ENCODE results near the gene SCNN1G. TPM values are rescaled to one million over a fixed set of nuclear protein-coding genes. Genes with fewer than 3 reads are reported as not detected.

The SCNN1G gene
- total RNA-seq, 1 experiment from 2014 or later: 6.3 TPM

DNA sequence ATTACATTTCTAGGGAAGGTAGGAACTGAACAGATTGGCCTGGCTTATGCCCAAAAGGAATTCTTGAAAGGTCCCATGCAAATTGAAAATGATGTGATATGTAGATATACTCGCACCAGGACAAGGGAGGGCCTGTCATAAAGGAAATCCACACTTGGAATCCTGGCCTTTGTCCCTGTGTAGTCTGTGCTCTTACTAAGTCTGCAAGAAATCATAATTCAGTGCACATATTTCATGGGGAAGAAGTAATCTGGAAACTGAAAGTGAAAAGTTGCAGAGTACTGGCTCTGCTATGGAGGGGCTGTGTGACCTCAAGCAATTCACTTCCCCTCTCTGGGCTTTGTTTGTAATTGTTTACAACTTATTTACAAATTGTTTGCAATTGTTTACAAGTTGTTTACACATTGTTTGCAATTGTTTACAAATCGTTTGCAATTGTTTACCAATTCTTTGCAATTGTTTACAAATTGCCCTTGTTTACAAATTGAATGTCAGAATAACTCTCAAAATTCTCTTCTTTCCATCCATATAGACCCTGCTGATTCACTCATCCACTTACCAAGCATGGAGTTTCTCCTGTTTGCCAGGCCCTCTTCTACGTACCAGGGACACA is 12.9 kb downstream of the SCNN1G start:
- no peaks in the 10 kb centered on the region for H3K27me3 ChIP-seq (ENCODE audit: low read length)
- intact Hi-C loops (cut with micrococcal nuclease): no loop called here
- ChIA-PET CTCF (no interaction called here), POLR2A (ENCODE audit: unreplicated experiment) (no interaction called here)
- ATAC-seq (no peak), DNase-seq (no peak)
- no peaks in the 10 kb centered on the region for H3K9me2 ChIP-seq (replicated peaks; ENCODE audit: low read length)
- no peaks in the 10 kb centered on the region for H3K9me3 ChIP-seq (ENCODE audit: low read length)
- BruUV-seq (replicated peaks): no TSS peak
- no peaks in the 10 kb centered on the region for H3K79me2 ChIP-seq (ENCODE audit: low read length)
- no peaks in the 10 kb centered on the region for H3K4me1 ChIP-seq (ENCODE audit: insufficient read depth, low read length)
- no peak for TF ChIP-seq EZH2phosphoT487 (IDR thresholded peaks at IDR 0.05; ENCODE audit: borderline replicate concordance, low read length)
- TF ChIP-seq EZH2 (IDR thresholded peaks at IDR 0.05; ENCODE audit: low read length, unreplicated experiment): no peak
- TF ChIP-seq, protein P1, sequence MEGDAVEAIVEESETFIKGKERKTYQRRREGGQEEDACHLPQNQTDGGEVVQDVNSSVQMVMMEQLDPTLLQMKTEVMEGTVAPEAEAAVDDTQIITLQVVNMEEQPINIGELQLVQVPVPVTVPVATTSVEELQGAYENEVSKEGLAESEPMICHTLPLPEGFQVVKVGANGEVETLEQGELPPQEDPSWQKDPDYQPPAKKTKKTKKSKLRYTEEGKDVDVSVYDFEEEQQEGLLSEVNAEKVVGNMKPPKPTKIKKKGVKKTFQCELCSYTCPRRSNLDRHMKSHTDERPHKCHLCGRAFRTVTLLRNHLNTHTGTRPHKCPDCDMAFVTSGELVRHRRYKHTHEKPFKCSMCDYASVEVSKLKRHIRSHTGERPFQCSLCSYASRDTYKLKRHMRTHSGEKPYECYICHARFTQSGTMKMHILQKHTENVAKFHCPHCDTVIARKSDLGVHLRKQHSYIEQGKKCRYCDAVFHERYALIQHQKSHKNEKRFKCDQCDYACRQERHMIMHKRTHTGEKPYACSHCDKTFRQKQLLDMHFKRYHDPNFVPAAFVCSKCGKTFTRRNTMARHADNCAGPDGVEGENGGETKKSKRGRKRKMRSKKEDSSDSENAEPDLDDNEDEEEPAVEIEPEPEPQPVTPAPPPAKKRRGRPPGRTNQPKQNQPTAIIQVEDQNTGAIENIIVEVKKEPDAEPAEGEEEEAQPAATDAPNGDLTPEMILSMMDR (conservative IDR thresholded peaks at IDR 0.05; ENCODE audit: low read depth, low read length): no peak
- H3K4me3 ChIP-seq (ENCODE audit: low read length): no peak overlapping the region
- no peak overlapping the region for H3K4me2 ChIP-seq (ENCODE audit: low read length)
- no peak overlapping the region for H2AFZ ChIP-seq (ENCODE audit: low read length)
- no peak overlapping the region for H3K27ac ChIP-seq (ENCODE audit: low read length)
- no peaks in the 10 kb centered on the region for H3K36me3 ChIP-seq (ENCODE audit: low read depth, low read length)
- no peaks in the 10 kb centered on the region for H4K20me1 ChIP-seq (ENCODE audit: low read length)
- no peaks in the 10 kb centered on the region for H3F3A ChIP-seq (ENCODE audit: low read length, unreplicated experiment)
- no peak overlapping the region for H3K9ac ChIP-seq (ENCODE audit: low read length)

DNA sequence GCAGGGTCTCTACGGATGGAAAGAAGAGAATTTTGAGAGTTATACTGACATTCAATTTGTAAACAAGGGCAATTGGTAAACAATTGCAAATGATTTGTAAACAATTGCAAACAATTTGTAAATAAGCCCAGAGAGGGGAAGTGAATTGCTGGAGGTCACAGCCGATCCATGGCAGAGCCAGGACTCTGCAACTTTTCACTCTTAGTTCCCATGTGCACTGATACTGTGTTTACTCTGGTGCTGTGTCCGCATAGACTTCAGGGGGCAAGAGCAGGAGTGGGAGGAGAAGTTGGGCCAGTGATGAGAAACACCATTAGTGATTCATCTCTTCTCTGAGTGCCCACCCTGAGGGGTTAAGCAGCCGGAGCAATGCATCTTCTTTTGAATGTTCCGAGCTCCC is 14.0 kb downstream of the SCNN1G start:
- H3K9me2 ChIP-seq (replicated peaks; ENCODE audit: low read length): no peaks in the 10 kb centered on the region
- H3K27me3 ChIP-seq (ENCODE audit: low read length): no peaks in the 10 kb centered on the region
- POLR2A ChIA-PET (ENCODE audit: unreplicated experiment): no interaction called here
- no peaks in the 10 kb centered on the region for H3K79me2 ChIP-seq (ENCODE audit: low read length)
- H3K4me1 ChIP-seq (ENCODE audit: insufficient read depth, low read length): no peaks in the 10 kb centered on the region
- H3F3A ChIP-seq (ENCODE audit: low read length, unreplicated experiment): no peaks in the 10 kb centered on the region
- no peaks in the 10 kb centered on the region for H3K9me3 ChIP-seq (ENCODE audit: low read length)
- no peak for TF ChIP-seq EZH2 (IDR thresholded peaks at IDR 0.05; ENCODE audit: low read length, unreplicated experiment)
- no peak for TF ChIP-seq EZH2phosphoT487 (IDR thresholded peaks at IDR 0.05; ENCODE audit: borderline replicate concordance, low read length)
- no peaks in the 10 kb centered on the region for H3K36me3 ChIP-seq (ENCODE audit: low read depth, low read length)
- H2AFZ ChIP-seq (ENCODE audit: low read length): no peak overlapping the region
- H3K27ac ChIP-seq (ENCODE audit: low read length): no peak overlapping the region
- H3K4me2 ChIP-seq (ENCODE audit: low read length): no peak overlapping the region
- H3K4me3 ChIP-seq (ENCODE audit: low read length): no peak overlapping the region
- intact Hi-C loops (cut with micrococcal nuclease): no loop called here
- H4K20me1 ChIP-seq (ENCODE audit: low read length): no peaks in the 10 kb centered on the region
- ATAC-seq (no peak), DNase-seq (no peak)
- CTCF ChIA-PET: no interaction called here
- BruUV-seq (replicated peaks): no TSS peak
- H3K9ac ChIP-seq (ENCODE audit: low read length): no peak overlapping the region

DNA sequence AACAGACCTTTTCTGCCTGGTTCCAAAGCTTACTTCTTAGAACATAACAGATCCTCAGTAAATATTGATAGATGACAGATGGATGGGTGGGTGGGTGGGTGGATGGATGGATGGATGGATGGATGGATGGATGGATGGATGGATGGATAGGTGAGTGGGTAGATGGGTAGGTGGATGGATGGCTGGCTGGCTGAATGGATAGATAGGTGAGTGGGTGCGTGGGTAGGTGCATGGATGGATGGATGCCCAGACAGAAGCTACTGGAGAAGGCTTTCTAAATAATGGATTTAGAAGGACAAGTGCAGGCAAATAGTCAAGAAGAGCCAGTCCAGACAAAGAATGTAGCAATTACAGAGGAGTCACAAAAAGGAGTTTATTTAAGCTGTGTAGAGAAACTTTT is 19.6 kb downstream of the SCNN1G start:
- ATAC-seq (no peak), DNase-seq (no peak)
- Histone ChIP-seq H3K36me3 (ENCODE audit: low read depth, low read length) (no peaks in the 10 kb centered on the region), H3K27ac (ENCODE audit: low read length) (no peak overlapping the region), H3K4me2 (ENCODE audit: low read length) (no peak overlapping the region), H4K20me1 (ENCODE audit: low read length) (no peaks in the 10 kb centered on the region), H3K4me3 (ENCODE audit: low read length) (no peak overlapping the region), H3K79me2 (ENCODE audit: low read length) (no peaks in the 10 kb centered on the region), H2AFZ (ENCODE audit: low read length) (no peak overlapping the region), H3K9ac (ENCODE audit: low read length) (no peak overlapping the region), H3K9me3 (ENCODE audit: low read length) (no peaks in the 10 kb centered on the region), H3K9me2 (replicated peaks; ENCODE audit: low read length) (no peaks in the 10 kb centered on the region), H3F3A (ENCODE audit: low read length, unreplicated experiment) (no peaks in the 10 kb centered on the region), H3K27me3 (ENCODE audit: low read length) (no peaks in the 10 kb centered on the region), H3K4me1 (ENCODE audit: insufficient read depth, low read length) (no peaks in the 10 kb centered on the region)
- BruUV-seq (replicated peaks): no TSS peak
- CTCF ChIA-PET: no interaction called here
- TF ChIP-seq EZH2phosphoT487 (IDR thresholded peaks at IDR 0.05; ENCODE audit: borderline replicate concordance, low read length) (no peak), EZH2 (IDR thresholded peaks at IDR 0.05; ENCODE audit: low read length, unreplicated experiment) (no peak)
- TF ChIP-seq, protein P1 (conservative IDR thresholded peaks at IDR 0.05; ENCODE audit: low read depth, low read length): no peak
- intact Hi-C loops (cut with micrococcal nuclease): no loop called here
- POLR2A ChIA-PET (ENCODE audit: unreplicated experiment): no interaction called here
